ENCODE measurements around the gene CCND1.

- TF ChIP-seq ZNF274 (IDR thresholded peaks at IDR 0.05; ENCODE audit: low read depth, low read length) (no peak), YY1 (IDR thresholded peaks at IDR 0.05; ENCODE audit: insufficient read depth, insufficient read length) (no peak)
Observed at GRCh38 chr11:69614085-69614484, 26.9 kb upstream of the CCND1 start.
